ENCODE data around the gene CTRL.

Gene CTRL

DNA sequence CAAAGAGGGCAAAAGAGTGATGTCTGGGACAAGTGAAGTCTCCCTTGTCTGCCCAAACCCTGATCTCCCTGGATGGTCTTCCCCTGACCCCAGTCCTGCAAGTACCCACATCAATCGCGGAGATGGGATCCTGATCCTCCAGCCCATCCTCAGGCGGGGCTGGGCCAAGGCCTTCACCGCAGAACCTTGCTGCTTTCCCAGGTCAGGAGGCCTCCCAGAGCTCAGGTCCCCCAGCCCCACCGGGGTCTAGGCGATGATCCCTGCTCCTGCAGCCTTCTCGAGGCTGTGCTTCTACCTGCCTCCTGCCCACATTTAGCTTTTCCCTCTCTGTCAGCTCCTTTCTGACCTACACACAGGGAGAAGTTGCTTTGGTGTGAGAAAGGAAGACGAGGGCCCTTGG, 30.5 kb upstream of the CTRL start:
- DNase-seq (ENCODE audit: low read depth) = no peak

DNA sequence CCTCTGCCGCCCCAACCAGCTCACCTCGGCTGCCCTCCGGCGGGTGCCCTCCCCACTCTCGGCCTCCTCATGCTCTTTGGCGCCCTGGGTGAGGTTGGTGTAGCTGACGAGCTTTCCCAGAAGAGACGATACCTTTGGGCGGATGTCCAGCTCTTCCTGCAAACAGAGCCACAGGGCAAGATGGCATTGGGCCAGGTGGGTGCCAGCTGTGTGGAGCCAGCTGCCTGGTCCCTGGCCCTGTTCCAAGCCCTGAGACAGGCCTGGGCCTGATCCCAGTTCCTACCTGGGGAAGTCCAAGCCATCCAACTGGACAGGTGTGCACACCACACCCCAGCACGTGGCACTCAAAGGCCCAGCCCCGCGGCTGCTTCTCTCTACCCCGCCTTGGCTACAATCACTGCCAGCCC, 29.9 kb upstream of the CTRL start:
- DNase-seq (ENCODE audit: low read depth) = no peak

DNA sequence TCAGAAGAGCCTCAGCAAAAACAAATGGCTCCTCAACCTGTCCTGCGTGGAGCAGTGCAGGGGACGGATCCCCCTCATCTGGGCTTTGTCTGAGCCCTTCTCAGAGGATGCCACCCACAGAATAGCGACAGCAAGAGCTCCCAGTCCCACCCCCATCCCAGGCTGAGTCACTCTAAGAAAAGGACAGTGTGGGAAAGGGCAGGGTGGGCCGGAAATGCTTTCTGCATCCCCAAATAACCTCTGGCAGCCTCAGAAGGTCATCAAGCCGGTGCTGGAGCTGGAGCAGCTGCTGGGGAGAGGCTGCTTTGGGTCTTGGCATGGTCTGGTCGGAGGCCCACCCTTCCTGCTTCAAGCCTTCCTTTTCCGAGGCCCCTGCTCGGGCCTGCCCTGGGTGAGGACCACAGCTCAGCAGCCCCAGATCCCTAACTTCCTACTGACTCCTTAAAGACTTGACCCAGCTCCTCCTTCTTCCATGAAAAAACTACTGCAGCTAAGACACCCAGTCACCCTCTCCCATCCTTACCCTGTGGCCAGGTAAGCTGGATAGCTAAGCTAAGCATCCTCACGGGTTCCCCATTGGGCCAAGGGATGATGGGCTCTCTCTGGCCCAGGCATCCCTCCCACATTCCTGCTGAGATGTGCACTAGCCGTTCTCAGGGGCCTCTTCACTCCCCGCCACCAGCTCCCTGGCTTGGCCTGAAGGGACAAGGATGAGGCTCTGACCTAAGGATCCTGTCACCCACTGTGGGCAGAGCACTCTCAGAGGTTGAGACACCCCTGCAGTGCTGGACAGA, 28.1 kb upstream of the CTRL start:
- no peak for DNase-seq (ENCODE audit: low read depth)

DNA sequence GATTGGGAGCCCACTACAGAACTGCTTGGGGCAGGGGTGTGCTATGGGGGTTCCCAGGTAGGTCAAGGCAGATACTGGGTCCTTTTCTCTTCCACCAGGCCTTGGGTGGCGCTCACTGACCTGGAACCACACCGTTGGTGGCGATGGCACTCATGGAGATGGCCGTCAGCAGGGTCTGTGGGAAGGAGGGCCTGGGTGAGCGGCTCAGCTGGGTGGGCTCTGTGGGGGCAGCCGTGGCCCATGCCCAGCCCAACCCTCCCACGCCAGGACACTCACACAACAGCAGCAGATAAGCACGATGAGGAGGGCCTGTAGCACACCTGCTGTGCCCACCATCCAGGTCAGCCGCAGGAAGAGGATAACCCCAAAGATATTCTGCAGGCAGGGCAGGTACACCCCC, 26.0 kb upstream of the CTRL start:
- DNase-seq (ENCODE audit: low read depth) = no peak

DNA sequence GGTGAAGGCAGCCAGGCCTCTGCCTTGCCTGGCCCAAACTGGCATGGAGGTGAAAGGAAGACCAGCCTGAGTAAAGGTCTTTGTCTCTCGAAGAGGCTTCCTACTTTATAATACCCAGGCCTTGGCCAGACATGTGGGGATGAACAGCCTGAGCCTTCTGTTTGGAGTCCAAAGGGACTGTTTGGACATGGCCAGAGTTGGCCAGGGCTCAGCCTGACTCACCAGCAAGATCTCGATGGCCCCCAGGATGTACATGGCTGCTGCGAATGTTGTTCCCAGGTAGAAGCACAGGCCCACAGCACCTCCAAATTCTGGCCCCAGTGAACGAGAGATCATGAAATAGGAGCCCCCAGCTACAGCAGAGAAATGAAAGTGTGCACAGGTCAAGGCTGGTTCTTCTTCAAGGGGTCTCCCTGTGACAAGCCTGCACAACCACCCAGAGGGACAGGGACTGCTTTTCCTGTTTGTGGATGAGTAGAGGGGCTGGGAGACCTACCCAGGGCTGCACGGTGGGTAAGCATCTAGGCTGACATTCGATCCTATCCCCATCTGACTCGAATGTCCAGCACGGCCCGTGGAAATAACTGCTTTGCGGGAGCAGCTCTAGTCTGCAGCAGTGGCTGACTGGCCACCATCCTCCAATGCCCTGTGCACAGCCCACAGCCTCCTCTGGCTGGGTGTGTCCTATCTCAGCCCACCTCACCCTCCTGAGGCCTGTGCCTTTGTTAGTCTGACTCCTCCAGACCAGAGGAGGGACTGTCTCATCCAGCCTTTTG, 22.9 kb upstream of the CTRL start:
- no peak for DNase-seq (ENCODE audit: low read depth)

GRCh38 chr16:67953641-67954375, 22.1 kb upstream of the CTRL start:
- DNase-seq (ENCODE audit: low read depth) = no peak

- DNase-seq (ENCODE audit: low read depth) = no peak
Measured at GRCh38 chr16:67951485-67951884, 19.8 kb upstream of the CTRL start.

DNA sequence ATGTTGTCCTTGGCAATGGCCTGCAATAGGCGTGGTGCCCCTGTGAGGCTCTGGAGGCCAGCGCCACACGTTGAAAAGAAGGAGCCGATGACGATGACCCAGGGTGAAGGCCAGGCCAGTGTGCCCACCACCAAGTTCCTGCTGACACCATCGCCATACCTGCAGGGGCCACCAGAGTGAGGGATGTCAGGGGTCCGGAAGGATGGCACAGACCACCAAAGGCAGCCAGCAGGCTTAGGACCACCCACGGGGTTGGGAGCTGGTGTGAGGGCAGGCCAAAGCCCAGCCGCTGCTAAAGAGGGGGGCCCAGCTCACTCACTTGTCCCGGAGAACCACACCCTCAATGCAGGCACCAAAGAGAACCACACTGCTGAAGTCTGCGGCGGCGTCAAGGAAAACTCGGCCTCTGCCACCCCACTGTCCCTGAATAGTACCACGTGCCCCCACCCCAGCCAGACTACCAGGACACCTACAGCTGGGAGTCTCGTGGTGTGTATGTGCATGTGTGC, 18.7 kb upstream of the CTRL start:
- DNase-seq (ENCODE audit: low read depth) = no peak

DNA sequence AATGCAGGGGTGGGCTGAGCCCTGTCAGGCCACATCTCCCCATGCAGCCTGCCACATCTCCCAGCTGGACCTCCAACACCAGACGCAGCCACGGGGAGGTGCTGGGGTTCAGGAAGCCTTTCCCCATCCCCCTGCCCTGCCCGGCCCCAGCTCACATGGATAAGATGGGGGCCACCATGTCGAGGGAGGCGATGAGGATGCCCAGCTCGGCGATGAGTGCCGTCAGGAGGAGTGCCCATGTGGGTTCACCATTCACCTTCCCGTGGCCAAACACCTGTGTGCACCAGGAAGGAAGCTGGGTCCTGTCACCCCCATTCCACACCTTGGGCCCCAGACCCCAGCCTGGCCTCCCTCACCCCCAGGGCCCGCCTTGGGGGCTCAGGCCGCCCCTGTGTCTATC, 18.0 kb upstream of the CTRL start:
- no peak for DNase-seq (ENCODE audit: low read depth)

- DNase-seq (ENCODE audit: low read depth) = no peak
Measured at GRCh38 chr16:67948015-67948414, 16.4 kb upstream of the CTRL start.

GRCh38 chr16:67946966-67947558, 15.4 kb upstream of the CTRL start:
- no peak for DNase-seq (ENCODE audit: low read depth)

DNA sequence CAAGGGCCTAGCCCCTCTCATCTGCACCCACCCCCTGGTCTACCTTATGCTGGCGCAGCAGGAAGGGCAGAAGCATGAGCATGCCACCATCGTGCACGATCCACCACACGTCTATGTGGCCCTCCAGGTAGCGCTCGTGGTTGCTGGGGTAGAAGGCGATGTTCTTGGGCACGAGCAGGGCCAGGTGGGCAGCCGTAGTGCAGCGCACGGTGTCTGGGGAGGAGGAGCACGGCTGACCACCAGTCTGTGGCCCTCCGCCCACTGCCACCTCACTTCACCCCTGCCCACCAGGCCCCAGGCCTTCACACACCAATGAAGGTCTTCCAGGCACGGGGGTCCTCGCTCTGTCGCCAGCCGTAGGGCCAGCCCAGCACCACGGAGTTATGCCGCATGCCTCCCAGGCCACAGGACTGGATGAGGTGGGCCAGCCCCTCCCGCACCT, 14.5 kb upstream of the CTRL start:
- no peak for DNase-seq (ENCODE audit: low read depth)

- DNase-seq (ENCODE audit: low read depth) = no peak
Measured at GRCh38 chr16:67945392-67945933, 13.8 kb upstream of the CTRL start.

DNA sequence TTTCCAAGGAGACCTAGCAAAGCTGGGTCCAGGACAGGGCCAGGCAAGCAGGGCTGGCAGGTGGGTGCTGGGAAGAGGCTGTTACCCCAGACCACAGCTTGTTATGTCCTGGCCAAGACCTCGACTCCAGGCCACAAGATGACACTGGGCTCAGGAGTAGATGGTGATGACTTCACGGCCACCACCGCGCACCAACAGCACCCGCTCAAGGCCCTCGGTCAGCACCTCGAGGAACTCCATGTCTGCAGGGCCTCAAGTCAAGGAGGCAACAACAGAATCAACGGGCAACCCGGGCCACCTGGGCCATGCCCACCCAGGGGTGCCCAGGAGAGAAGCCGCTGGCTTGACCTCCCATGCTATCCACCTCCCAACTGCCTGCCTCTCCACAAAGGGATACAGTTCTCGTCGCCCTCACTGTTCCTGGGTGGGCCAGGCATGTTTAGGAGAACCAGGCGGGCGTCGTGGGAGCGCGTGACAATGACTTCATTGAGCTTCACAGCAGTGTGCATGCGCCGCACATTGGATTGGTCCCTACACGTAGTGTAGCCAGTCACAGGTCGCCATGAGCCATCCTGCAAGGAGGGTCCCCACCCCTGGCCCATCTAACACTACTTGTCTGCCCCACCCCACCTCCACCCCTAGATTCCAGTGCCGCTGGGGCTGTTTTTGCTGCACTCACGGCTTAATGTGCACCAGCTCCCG, 13.2 kb upstream of the CTRL start:
- no peak for DNase-seq (ENCODE audit: low read depth)

DNA sequence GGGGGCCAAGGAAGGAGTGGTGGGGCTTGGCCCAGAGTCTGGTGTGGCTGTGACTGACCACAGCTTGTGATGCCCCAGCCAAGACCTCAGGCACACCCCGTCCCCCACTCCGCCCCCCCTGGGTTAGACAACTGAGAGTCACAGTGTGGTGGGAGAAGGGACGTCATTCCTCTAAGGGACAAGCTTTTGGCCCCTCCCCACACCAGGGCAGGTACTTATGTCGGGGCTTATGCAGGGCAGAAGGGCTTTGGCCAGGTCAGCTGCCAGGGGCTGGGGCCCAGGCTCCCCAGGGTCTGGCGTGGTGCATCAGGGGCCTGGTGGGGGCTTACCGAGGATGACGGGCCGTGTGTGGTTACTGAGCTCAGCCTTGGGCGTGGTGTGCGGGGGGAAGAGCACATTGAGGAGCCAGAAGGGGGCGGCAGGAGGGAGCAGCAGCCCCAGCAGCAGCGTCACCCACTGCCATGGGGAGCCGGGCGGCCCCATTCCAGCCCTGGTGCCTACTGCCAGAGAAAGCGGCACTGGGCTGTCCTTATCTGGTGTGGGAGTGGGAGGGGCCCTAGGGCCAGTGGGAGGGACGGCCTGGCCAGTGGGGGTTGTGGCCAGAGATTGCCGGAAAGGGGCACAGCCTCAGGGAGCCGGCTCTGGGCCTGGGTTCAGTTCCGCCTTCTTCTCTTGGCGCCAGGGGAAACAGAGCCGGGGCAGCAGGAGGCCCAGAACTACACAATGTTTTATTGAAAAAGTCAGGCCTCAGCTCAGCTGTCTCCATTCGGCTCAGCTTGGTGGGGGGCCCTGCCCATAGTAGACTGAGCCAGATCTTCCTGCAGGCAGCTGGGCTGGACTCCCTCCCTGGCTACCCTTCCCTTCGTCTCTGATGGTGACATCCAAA, 12.2 kb upstream of the CTRL start, which contains the start of gene LCAT:
Gene LCAT (minus strand): TSS at position 502 of the 886 bp plus-strand sequence. CDS start 19 bp downstream, at position 483.
- no peak for DNase-seq (ENCODE audit: low read depth)

- no peak for DNase-seq (ENCODE audit: low read depth)
Measured at GRCh38 chr16:67943256-67943618, 11.6 kb upstream of the CTRL start.

DNA sequence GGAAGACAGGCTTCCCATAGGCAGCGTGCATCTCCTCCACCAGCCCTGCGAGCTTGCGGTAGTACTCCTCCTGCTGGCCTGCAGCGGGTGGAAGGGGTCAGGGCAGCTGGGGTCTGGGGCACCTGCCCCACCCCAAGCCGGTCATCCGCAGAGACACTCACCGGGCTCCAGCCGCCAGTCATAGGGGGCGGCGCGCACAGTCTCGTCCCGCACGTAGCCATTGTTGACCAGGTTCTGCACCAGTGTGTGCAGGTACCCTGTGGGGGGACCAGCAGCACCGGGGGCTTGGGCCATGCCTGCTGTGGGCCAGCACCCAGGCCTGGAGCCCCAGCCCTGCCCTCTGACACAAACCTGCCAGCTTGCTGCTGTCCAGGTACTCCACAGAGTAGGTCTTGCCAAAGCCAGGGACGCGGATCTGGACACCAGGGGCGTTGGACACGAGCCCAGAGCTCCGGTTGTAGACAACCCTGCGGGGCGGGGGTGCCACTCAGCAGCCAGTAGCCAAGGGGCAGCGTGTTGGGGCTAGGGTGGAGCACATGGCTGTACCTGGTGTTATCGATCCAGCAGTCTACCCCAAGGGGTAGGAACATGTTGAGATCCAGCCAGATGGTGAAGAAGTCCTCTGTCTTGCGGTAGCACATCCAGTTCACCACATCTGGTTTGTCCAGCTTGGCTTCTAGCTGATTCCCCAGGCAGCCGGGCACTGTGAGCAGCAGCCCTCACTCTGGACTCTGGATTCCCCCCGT, 11.0 kb upstream of the CTRL start:
- no peak for DNase-seq (ENCODE audit: low read depth)

GRCh38 chr16:67942200-67942509, 10.5 kb upstream of the CTRL start:
- DNase-seq (ENCODE audit: low read depth) = no peak

DNA sequence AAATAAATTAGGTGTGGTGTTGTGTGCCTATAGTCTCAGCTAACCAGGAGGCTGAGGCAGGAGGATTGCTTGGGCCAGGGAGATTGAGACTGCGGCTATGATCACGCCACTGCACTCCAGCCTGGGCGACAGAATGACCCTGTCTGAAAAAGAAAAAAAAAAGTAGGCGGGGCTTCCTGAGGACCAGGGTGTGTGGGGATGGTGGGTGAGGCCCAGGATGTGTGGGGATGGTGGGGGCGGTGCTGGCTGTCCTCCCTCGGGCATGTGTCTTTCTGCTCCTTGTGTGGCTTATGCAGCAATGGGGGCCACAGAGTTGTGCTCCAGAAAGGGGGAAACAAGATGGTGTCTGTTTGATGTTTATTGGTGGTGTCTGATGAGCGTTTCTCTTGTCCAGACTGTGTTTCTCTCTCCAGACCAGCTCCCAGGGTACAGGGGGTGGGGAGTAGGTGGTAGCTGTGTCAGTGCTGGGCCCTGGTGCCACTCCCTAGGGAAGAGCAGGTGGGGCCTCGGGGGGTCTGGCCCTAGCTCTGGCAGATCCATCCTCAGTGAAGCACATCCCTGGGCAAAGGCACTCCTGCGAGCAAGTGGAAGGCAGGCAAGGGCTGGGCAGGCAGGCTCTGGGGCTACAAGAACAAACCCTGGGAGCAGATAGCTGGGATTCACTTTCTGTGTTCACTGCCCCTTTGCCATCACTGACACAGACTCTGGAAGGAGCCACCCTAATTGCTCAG, 10.0 kb upstream of the CTRL start:
- DNase-seq (ENCODE audit: low read depth) = no peak

All from activated T-cell treated with anti-CD3 and anti-CD28 coated beads for 24 hours (primary cell).